HL-60 (cell line): ENCODE results near the gene GPR62.

Experiments
- DNase-seq, 2 experiments: peaks; one replicate each; pipeline ENCODE4 v3.0.0-alpha.2; 2010 to 2020; ENCODE audit warnings: low read depth in 1 of 2, low spot score in 1 of 2
- H3K27ac ChIP-seq: fragments of 250-450 bp; sonication (Bioruptor Pico); replicated peaks from 2 replicates; pipeline ENCODE4 v1.5.1; 2020; ENCODE audit warnings: mild to moderate bottlenecking, moderate library complexity
- H3K27me3 ChIP-seq: fragments of 250-450 bp; sonication (Bioruptor Pico); 2 replicates; pipeline ENCODE4 v1.5.1; 2021; ENCODE audit warnings: mild to moderate bottlenecking, moderate library complexity; ENCODE audit not compliant: insufficient read depth, poor library complexity, severe bottlenecking
- H3K4me3 ChIP-seq: replicated peaks from 2 replicates; pipeline ENCODE4 v1.5.1; 2011; ENCODE audit warnings: mild to moderate bottlenecking, control low read depth, low read length; ENCODE audit not compliant: insufficient read depth
- CTCF ChIP-seq: IDR thresholded peaks from one replicate; pipeline ENCODE4 v1.5.1; 2011; ENCODE audit warnings: low read length, control low read depth, inconsistent platforms; ENCODE audit not compliant: insufficient read depth
- GABPA ChIP-seq: IDR thresholded peaks from 2 replicates; pipeline ENCODE4 v1.6.1; 2012; ENCODE audit warnings: low read depth
- POLR2AphosphoS5 ChIP-seq: IDR thresholded peaks from 2 replicates; pipeline ENCODE4 v1.6.1; 2012; ENCODE audit warnings: low read depth
- REST ChIP-seq: IDR thresholded peaks from 2 replicates; pipeline ENCODE4 v1.6.1; 2012; ENCODE audit warnings: low read depth; ENCODE audit not compliant: insufficient replicate concordance
- SPI1 ChIP-seq: IDR thresholded peaks from 2 replicates; pipeline ENCODE4 v1.6.1; 2012; ENCODE audit warnings: low read depth, mild to moderate bottlenecking, borderline replicate concordance

GPR62 gene

DNA sequence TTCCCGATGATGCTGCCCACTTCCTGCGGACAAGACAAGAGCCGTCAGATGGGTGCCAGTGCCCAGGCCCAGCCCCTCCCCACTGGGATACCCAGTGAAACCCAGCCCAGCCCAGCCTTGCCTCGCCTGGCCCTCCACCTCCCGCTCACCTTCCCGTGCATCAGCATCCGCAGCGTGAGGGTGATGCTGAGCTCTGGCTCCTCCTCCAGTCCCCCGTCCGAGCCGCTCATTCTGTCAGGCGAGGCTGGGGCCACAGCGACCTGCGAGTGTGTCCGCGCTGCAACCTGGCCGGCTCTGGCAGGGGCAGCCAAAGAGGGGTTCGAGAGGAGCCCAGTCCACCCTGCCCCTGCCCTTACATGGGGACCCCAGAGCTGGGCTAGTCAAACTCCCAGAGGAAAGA is 5.8 kb downstream of the GPR62 start:
- Histone ChIP-seq H3K4me3 (no peak overlapping the region), H3K27me3 (peaks cover 10% of the 10 kb centered on the region), H3K27ac (no peak overlapping the region)
- TF ChIP-seq SPI1, result no peak
- no peak for TF ChIP-seq REST
- no peak for TF ChIP-seq POLR2AphosphoS5
- no peak for TF ChIP-seq CTCF
- TF ChIP-seq GABPA, result no peak
- DNase-seq, result no peak

- no peak overlapping the region for H3K4me3 ChIP-seq
- DNase-seq, result no peak
- no peak overlapping the region for H3K27ac ChIP-seq
- H3K27me3 ChIP-seq, result peaks cover 19% of the 10 kb centered on the region
- TF ChIP-seq CTCF (no peak), GABPA (no peak)
Observed at GRCh38 chr3:51961602-51962569, 6.7 kb downstream of the GPR62 start.

DNA sequence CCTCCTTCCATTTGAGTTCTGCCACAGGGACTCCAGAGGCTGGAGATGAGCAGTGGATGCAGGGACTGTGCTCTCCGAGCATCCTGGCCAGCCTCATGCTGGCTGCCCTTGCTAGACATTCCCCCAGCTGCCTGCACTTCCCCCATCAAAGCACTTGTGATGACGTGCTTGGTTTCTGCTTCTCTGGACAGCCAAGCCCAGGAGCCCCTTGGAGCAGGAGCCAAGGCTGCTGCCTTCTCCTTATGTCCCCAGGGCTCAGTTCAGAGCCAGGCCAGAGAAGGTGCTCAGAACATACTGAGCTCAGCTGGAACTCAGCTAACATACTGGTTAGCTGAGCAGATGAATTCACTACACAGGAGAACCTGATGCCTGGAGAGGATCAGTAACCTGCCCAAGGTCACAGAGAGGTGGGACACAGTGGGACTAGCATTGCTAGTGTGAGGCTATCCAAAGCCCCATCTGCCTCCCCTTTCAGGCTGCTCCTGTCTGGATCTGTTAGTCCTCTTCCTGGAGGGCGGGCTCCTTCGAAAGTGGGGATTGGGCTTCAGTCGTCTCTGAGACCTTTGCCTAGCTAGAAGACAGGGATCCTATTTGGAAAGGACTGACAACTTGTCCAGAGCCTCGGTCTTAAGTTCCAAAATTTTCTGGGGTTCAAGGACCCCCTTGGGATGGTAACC is 7.8 kb downstream of the GPR62 start:
- Histone ChIP-seq H3K27ac (no peak overlapping the region), H3K4me3 (no peak overlapping the region), H3K27me3 (peaks cover 23% of the 10 kb centered on the region)
- DNase-seq, result no peak
- TF ChIP-seq SPI1, result no peak
- TF ChIP-seq CTCF, result no peak
- TF ChIP-seq GABPA, result no peak
- no peak for TF ChIP-seq REST
- no peak for TF ChIP-seq POLR2AphosphoS5
